ENCODE results near the gene AOPEP. TPM values are rescaled to one million over a fixed set of nuclear protein-coding genes. Genes with fewer than 3 reads are reported as not detected.

The AOPEP gene
- total RNA-seq, 4 donors from 2014 or later, result 149 to 306 (median 193) TPM

DNA sequence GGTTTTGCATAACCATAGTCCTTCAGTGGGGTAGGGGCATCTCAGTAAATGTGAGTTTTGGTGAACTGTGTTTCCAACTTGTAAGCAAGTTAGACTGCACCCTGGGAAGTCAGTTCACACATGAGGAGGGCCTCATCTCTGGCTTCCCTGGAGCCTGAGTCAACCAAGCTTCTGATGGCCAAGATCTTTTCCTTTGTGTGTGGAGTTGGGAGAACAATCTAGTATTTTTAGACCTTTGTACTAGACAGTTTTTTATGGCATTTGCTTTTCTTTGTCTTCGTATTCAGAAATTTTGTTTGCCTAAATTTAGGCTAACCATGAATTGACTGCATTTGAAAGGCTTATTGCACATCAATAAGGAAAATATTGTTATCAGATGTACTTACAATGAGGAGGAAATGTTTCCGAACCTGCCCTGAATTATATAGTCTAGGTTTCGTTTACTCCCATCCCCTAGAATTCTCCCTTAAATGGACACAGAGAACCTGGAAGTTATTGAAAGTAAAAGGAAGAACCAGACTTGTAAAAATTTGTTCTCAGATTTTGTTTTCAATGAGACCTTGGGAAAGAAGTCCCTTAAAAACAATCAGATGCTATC, 204.6 kb downstream of the AOPEP start:
- no peak overlapping the region for H3K4me3 ChIP-seq
- DNase-seq (ENCODE audit: low spot score in 2 of 2), result no peak
- H3K4me1 ChIP-seq, result peaks cover 41% of the 10 kb centered on the region
- no peaks in the 10 kb centered on the region for H3K27me3 ChIP-seq
- no peaks in the 10 kb centered on the region for H3K9me3 ChIP-seq
- H3K36me3 ChIP-seq, result no peaks in the 10 kb centered on the region
- 83% methylated on average over 3 of the region's 3 CpGs for WGBS
- H3K27ac ChIP-seq, result no peak overlapping the region
- TF ChIP-seq, protein P1, sequence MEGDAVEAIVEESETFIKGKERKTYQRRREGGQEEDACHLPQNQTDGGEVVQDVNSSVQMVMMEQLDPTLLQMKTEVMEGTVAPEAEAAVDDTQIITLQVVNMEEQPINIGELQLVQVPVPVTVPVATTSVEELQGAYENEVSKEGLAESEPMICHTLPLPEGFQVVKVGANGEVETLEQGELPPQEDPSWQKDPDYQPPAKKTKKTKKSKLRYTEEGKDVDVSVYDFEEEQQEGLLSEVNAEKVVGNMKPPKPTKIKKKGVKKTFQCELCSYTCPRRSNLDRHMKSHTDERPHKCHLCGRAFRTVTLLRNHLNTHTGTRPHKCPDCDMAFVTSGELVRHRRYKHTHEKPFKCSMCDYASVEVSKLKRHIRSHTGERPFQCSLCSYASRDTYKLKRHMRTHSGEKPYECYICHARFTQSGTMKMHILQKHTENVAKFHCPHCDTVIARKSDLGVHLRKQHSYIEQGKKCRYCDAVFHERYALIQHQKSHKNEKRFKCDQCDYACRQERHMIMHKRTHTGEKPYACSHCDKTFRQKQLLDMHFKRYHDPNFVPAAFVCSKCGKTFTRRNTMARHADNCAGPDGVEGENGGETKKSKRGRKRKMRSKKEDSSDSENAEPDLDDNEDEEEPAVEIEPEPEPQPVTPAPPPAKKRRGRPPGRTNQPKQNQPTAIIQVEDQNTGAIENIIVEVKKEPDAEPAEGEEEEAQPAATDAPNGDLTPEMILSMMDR (IDR thresholded peaks at IDR 0.05), result no peak
- TF ChIP-seq EP300 (IDR thresholded peaks at IDR 0.05) (no peak), POLR2A (IDR thresholded peaks at IDR 0.05) (no peak), POLR2AphosphoS5 (IDR thresholded peaks at IDR 0.05) (no peak)

DNA sequence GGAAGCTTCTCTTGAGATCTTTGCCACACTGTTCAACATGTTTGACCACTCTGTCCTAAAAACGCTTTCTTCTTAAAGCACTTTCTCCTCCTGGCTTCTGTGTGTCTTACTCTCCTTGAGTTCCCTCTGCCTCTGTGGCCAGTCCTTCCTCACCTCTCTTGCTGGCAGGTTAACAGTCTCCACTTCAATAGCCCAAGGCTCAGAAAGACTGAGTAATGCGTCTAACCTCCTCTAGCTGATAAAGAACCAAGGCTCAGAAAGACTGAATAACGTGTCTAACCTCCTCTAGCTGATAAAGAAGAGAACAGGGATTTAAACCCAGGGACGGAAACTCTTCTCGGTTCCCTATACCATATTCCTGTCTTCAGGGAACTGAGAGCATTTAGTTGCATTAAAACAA, 205.2 kb downstream of the AOPEP start:
- WGBS, result 76% methylated on average over 5 of the region's 5 CpGs
- H3K27ac ChIP-seq, result no peak overlapping the region
- TF ChIP-seq EP300 (IDR thresholded peaks at IDR 0.05), result no peak
- no peak for TF ChIP-seq POLR2A (IDR thresholded peaks at IDR 0.05)

DNA sequence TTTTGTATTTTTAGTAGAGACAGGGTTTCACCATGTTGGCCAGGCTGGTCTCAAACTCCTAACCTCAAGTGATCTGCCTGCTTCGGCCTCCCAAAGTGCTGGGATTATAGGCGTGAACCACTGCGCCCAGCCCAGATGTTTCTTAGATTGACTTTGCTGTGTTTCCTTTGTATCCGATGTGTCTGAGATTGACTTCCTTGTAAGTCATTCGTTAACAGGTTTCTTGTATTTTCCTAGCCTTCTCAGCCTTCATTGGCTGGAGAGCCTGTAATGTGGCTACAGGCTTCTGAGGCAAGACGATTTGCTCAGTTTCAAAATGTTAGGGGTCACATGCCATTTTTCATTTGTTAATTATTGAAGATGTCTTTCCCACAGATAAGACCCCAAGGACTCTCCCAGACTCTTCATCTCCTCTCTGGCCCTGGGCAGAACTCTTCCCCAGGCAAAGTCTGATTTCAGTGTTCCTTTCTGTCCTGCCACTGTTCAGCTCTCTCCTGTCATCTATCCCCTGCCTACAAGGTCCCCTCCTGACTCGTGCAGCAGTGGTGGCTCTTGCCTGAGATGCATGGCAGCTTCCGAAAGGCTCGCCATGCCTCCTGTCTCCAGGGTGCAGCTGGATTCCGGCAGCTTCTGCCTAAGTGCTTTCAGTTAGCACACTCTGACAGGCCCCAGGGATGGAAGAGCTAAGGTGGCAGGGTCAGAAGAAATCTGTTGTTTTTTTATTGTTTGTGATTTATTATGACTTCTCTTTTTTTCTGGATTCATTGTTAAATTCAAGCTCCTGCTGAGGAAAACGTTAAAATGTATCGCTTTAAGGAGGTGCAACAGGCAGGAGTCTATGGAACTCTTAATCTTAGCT, 206.4 kb downstream of the AOPEP start:
- Histone ChIP-seq H3K27ac (no peak overlapping the region), H3K36me3 (no peaks in the 10 kb centered on the region), H3K4me3 (no peak overlapping the region), H3K4me1 (peaks cover 26% of the 10 kb centered on the region), H3K27me3 (no peaks in the 10 kb centered on the region), H3K9me3 (no peaks in the 10 kb centered on the region)
- TF ChIP-seq POLR2AphosphoS5 (IDR thresholded peaks at IDR 0.05) (no peak), EP300 (IDR thresholded peaks at IDR 0.05) (no peak), POLR2A (IDR thresholded peaks at IDR 0.05) (no peak)
- TF ChIP-seq, protein P1 (IDR thresholded peaks at IDR 0.05), result no peak
- no peak for DNase-seq (ENCODE audit: low spot score in 2 of 2)
- 89% methylated on average over 12 of the region's 12 CpGs for WGBS

More for the DNA sequence above, 205.2 kb downstream of the AOPEP start:
- Histone ChIP-seq H3K4me3 (no peak overlapping the region), H3K36me3 (no peaks in the 10 kb centered on the region), H3K9me3 (no peaks in the 10 kb centered on the region), H3K4me1 (peaks cover 35% of the 10 kb centered on the region), H3K27me3 (no peaks in the 10 kb centered on the region)
- no peak for DNase-seq (ENCODE audit: low spot score in 2 of 2)

DNA sequence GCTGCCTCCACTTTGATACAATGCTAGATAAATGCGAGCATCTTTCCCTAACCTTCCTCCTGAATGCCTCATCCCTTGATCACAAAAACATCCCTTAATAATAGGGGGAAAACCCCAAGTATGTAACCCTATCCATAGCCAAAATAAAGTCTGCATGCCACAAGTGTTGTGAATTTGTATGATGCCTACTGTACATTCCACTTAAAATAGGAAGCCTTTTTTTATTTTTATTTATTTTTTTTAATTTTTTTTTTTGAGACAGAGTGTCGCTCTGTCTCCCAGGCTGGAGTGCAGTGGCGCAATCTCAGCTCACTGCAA, 207.0 kb downstream of the AOPEP start:
- no peak overlapping the region for H3K4me3 ChIP-seq
- no peak overlapping the region for H3K27ac ChIP-seq
- H3K36me3 ChIP-seq, result no peaks in the 10 kb centered on the region
- 97% methylated on average over 3 of the region's 3 CpGs for WGBS
- DNase-seq (ENCODE audit: low spot score in 2 of 2), result no peak
- no peaks in the 10 kb centered on the region for H3K9me3 ChIP-seq
- TF ChIP-seq POLR2AphosphoS5 (IDR thresholded peaks at IDR 0.05) (no peak), EP300 (IDR thresholded peaks at IDR 0.05) (no peak), POLR2A (IDR thresholded peaks at IDR 0.05) (no peak)
- TF ChIP-seq, protein P1 (IDR thresholded peaks at IDR 0.05), result no peak
- H3K27me3 ChIP-seq, result no peaks in the 10 kb centered on the region
- peaks cover 20% of the 10 kb centered on the region for H3K4me1 ChIP-seq

GRCh38 chr9:94934816-94935328, 208.4 kb downstream of the AOPEP start:
- Histone ChIP-seq H3K27me3 (no peaks in the 10 kb centered on the region), H3K4me1 (peaks cover 6% of the 10 kb centered on the region), H3K4me3 (no peak overlapping the region), H3K27ac (no peak overlapping the region), H3K9me3 (no peaks in the 10 kb centered on the region), H3K36me3 (no peaks in the 10 kb centered on the region)
- no peak for TF ChIP-seq POLR2A (IDR thresholded peaks at IDR 0.05)
- TF ChIP-seq, protein P1 (IDR thresholded peaks at IDR 0.05), result no peak
- no peak for TF ChIP-seq POLR2AphosphoS5 (IDR thresholded peaks at IDR 0.05)
- TF ChIP-seq EP300 (IDR thresholded peaks at IDR 0.05), result no peak
- 94% methylated on average over 9 of the region's 9 CpGs for WGBS
- no peak for DNase-seq (ENCODE audit: low spot score in 2 of 2)

All from suprapubic skin (tissue), 4 donors.